GM23248 (cell line): ENCODE data around the gene GALNT5.

ENCODE experiments used
- EZH2 ChIP-seq: fragments of 200-600 bp; sonication (generic); IDR thresholded peaks from 2 replicates; pipeline ENCODE4 v1.6.1; 2018; ENCODE audit warnings: antibody characterized with exemption, mild to moderate bottlenecking; ENCODE audit not compliant: insufficient read depth, poor library complexity, severe bottlenecking
- EZH2phosphoT487 ChIP-seq: fragments of 200-600 bp; sonication (generic); IDR thresholded peaks from 2 replicates; pipeline ENCODE4 v1.6.1; 2018; ENCODE audit warnings: antibody characterized with exemption, moderate library complexity, mild to moderate bottlenecking, low read depth; ENCODE audit not compliant: insufficient read depth

DNA sequence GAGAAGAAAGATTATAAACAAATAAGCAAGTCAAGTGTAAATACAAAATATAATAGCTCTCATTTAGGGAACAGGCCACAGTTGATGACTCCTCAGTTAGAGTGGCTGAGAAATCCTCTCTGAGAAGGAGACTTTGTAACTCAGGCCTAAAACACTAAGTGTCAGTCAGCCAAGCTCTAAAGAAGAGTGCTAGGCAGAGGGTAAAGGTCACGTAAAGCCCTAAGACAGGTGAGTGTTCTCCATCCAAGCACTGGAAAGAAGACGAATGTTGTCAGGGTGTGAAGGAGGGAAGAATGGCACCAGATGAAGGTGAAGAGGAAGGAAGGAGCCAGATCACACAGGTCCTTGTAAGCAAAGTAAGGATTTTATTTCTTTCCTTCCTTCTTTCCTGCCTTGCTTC lies 43.8 kb downstream of the GALNT5 start:
- TF ChIP-seq EZH2phosphoT487 (no peak), EZH2 (no peak)
